NCI-H446 treated with DMSO at 0.1 percent for 48 hours (cell line): ENCODE data around the gene ANKHD1.

Experiments
- DNase-seq: peaks from one replicate; lab custom pipeline; 2025; lab: John Stamatoyannopoulos, UW

Gene ANKHD1

DNA sequence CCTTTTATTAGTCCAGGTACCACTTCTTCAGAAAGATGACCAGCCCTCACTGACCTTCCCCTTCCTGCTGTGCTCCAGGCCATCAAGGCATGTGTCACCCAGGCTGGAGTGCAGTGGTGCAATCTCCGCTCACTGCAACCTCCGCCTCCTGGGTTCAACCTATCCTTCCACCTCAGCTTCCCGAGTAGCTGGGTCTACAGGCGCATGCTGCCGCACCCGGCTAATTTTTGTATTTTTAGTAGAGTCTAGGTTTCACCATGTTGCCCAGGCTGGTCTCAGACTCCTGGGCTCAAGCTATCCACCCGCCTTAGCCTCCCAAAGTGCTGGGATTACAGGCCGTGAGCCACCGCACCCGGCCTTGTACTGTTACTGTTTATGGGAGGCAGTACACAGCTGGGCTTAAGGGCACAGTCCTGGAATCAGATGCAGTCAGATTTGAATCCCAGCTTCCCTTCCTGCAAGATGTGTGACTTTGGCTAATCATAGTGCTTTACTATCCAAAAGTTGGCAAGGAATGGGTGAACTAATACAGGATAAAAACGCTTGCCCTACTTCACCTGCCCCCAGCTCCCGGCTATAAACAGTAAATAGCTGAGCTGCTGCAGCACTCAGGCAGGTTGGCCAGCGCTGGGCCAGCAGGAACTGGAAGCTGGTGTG is 145.3 kb downstream of the ANKHD1 start:
- DNase-seq = no peak

DNA sequence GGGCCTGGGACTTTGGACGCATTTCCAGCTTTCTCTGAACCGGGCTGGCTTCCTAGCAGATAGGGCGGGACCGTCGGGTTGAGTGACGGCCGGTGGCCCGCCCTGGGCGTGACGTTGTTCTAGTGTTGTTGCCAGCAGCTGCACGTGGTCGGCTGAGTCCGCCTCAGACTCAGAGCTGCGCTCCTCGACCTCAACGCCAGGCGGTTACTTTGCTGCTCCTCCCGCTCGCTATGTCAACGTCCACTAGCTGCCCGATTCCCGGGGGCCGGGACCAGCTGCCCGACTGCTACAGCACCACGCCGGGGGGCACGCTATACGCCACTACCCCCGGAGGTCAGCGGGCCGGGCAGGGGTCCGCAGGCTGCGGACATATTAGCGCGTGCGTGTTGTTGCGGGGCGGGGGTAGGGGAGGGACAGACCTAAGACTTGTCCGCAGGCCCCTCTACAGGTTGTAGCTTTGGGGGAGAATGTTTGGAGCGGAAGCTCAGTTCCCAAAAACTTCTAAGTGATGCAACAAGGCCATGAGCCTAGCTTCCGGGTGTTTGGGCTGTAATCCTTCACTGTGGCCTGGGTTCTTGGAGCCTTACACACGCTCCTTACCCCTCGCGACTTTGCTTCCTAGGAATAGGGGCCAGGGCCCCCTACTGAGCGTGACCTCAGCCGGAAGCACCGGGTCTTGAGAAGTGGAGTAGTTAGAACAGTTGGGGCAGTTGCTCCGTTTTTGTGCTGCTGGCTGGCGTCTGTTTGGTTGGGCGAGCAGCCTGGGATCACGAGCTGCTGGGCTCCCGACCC is 146.1 kb downstream of the ANKHD1 start, which contains the start of gene EIF4EBP3:
EIF4EBP3 (plus strand) TSS at position 155 of the 792 bp plus-strand sequence; CDS start at position 231, 76 bp downstream.
- no peak for DNase-seq

DNA sequence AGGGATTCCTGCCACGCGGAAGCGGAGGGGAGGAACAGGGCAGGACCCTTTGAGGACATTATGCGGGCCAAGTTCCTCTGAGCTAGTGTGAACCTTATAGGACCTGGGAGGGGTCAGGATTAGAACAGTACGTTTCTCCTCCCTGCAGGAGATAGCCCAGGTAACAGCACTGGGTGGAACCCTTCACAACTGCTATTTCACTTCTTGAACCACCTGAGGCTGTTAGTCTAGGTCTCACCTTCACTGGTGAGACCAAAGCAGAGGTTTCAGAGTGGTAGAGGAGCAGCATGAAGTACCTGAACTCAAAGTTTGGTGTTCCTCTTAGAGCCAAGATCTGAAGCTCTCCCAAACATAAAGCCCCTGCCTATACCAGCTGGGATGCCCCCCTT is 146.7 kb downstream of the ANKHD1 start:
- no peak for DNase-seq

DNA sequence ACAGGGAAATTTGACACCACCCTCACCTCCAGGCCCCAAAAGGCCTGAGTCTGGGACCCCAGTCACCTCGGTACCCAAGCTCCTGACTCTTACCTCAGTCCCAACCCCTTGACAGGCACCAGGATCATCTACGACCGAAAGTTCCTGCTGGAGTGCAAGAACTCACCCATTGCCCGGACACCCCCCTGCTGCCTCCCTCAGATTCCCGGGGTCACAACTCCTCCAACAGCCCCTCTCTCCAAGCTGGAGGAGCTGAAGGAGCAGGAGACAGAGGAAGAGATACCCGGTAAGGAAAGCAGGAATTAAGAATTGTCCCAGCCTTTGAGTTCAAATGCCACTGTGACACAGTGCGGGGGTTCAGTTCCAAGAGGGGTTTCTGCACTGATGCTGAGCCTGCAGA is 147.2 kb downstream of the ANKHD1 start:
- no peak for DNase-seq

DNA sequence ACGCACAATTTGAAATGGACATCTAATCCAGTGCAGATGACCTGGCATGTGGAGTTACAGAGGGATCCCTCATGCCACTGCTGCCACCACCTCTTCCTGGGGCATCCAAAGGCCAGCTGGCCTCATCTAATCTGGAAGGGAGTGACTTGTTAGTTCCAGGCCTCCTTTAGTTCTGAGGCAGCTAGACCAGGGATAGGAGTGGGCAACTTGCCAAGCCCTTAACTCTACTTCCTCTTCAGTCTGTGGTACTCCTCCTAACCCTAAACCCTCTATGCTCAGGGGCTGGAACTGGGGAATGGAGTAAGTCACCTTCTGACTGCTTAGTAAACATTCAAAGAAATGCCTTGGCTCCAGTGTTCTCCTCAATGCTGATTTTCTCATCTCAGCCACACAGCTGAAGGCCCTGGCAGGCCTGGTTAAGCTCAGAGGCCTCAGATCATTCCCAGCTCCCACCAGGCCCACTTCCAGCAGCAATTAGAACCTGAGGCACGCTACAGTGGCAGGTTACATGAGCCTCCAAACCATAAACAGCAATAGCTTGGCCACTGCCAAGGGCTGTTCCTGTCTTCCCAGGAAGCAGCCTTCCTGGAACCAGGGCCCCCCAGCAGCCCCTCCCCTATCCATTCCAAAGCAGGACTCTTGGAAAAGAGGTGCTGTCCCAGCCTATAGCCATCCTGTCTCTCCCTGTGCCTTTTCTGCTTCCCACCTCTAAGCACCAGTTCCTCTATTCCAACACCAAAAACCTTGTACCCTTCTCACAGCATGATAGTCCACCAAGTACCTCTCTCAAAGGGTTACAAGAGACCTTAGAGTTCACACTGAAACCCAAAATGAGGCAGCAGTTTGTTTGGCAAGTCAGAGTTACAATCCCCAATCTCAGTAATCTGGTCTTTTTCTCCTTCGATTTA is 147.9 kb downstream of the ANKHD1 start:
- no peak for DNase-seq

DNA sequence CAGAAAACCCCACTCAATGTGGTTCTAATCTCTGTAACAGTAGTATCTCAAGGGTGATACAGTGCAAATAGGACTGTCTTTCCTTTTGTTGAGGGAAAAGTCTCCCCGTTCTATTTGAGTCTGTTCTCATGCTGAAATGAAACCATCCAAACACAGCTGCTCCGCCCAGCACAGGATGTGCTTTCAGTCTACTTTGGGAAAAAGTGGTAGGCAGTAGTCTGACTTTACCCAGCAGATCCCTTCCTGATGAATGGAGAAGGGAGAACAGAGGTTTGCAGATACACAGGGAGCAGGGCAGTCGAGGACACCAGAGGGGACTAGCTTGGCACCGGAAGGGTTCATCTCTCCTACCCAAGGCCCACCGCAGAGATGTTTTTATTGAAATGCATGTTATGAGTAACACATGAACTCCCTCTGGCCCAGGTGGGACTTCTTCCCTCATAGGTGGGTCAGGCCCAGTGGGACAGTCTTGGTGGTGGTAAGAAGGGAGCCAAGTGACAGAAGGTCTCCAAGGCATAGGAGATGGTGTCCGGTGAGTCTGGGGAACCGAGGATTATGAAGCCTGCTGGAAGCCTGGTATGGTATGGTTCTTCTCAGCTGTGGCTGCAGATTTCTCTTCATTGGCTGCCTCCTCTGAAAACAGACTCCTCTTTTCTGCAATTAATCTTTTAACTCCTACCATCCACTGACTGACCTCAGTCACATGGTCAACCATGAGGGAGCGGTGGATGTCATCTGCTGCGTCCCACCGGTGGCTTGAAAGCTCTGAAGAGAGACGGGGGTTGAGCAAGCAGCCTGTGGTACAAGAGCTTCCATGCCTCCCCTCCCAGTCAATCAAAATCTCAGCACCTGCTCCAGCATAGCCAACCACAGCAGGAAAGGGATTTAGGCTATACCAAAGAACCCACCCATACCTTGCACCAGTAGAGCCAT is 148.8 kb downstream of the ANKHD1 start:
- DNase-seq = no peak

DNA sequence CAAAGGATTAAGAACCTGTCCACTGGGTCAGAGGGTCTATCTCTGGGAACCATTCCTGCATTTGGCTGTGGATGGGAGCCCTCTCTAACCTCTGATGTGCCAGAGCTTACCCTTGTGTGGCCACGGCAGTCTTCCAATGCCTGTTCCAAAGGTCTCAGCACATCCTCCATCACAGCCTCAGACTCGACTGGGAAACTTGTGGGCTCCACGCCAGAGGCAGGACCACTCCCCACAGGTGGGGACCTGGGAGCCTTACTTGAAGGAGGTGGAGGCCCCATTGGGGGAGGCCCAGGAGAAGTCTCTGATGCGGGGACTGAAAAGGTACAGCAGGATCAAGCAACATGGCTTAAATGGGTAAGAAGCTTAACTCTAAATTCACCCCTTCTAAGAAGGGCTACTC is 150.2 kb downstream of the ANKHD1 start:
- DNase-seq = no peak

DNA sequence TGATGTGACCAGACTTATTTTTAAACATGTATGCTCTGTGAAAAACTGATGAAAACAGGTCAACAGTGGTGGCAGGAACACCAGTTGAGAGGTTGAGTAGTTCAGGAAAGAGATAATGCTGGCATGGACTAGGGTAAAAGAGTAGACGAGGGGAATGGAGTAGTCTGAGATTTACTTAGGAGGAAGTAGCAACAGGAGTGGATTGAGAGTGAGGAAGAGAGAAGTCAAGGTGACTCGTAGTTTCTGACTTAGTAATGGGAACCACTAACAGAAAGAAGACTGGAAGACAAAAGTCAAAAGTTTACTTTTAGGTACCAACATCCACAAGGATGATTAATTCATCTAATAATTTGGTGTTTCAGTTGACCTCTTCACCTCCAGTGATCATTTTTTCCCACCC is 152.0 kb downstream of the ANKHD1 start:
- no peak for DNase-seq

DNA sequence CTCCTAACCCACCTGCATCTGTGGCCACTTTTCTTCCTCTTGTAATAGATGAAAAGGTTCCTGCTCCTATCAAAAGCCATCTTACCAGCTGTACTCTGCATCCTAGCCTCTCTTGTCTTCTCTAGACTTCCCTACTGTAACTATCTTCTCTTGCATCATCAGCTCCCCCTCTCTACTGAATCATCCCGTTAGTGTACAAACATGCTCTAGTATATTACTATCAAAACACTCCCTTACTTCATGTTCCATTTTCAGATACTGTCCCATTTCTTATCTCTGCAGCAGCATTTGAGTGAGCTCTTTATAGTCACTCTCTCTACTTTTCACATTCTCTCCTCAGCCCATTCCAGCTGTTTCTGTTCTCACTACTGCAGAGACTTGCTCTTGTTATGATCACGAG is 152.8 kb downstream of the ANKHD1 start:
- no peak for DNase-seq

DNA sequence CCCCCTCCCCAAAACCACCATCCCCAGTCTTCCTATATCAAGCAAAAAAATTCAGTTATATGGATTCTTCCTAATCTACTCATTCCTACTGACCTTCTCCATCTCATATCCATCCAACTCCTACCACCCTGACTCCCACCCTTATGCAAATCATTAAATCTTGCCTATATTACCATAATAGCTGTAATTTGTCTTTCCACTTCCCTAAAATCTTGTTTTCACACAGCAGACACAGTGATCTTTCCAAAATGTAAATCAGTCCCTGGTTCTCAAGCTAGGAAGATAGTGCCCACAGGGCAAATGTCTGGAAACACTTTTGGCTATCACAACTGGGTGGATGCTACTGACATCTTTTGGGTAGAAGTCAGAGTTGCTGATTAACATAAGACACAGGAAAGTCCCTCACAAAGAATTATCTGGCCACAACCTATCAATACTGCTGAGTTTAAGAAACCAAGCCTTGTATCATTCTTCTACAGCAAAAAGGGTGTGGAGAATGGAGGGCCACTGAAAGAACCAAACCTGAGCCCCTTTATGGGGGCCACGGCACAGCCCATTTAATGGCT is 154.2 kb downstream of the ANKHD1 start:
- DNase-seq = no peak

DNA sequence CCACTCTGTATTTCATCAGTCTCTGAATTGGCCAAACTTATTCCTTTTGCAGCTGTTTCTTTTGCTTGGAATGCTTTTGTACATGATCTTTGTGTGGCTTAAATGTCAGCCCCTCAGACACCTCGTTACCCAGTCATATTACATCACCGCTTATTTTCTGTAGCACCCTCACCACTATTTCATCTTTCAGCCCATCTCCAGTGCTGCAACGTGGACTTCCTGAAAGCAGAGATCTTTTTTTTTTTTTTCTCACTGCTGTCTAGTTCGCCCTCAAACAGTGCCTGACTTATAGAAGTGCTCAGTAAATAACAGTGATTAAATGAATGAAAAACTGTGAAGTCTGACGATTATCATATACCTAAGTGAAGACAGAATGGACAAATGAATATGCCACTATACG is 154.8 kb downstream of the ANKHD1 start:
- no peak for DNase-seq

DNA sequence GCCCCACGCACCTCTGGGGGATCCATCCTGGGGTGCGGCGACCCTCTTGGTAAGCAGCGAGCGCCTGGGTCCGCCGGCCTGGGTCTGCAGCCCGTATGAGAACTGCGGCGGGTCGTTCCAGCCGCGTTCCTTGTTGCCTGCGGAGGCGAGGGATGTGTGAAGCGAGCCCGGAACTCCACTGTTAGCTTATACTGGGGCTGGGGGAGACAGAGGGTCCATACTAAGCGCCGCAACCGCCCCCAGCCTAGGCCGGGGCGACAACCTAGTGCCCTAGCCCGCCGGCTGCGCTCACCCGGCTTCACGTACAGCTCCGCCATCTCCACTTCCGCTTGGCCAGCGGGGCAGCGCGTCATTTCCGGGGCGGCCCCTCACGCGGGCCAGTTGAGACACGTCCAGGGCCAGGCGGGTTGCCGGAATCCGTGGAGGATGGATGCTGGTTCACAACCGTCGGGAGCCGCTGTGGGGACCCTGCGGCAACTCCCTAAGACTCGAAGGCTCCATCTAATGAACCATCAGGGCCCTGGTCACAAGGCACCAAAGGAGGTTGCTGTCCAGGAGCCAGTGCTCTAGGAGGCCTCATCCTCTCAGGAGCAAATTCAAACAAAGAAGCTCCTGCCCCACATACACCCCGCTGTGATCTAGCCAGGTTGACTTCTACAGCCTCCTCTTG is 155.6 kb downstream of the ANKHD1 start, which contains the start of gene SRA1:
SRA1 (minus strand) TSS at position 338 of the 670 bp plus-strand sequence; CDS start at position 317, 21 bp downstream.
- peak; percentile 77 for DNase-seq

DNA sequence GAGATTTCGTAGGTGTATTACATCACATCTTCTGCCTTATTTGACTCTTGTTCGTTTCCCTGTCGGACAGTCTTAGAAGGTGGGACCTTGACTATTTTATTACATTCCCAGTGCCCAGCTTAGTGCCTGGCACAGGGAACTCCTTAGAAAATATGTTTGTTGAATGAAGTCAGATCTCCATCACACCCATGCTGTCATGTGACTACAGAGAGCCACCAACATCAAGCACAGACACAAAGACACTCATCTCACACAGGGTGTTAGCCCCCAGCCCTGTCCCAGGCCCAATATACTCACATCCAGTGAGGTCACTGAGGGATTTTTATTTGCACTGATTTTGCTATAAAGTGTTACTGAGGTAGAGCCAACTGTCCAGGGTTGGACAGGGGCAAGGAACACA is 156.3 kb downstream of the ANKHD1 start:
- DNase-seq = no peak

DNA sequence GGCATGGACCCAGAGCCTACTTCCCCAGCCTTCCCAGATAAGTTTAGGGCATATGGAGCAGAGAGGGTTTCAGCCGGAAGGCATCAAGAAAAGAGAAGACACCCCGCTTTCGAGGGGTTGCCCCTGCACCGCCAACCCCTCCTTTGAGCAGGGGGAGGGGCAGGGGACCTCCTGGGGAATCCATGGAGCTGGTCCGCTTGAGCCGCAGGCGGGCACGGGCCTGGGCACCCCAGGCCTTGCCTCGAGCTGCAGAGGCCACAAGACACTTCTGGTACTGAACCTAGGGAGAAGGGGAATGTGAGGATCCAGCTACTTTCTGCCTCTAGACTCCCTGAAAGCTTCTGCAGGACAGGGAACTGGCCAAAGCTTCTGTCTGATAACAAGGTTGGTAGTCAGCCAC is 156.9 kb downstream of the ANKHD1 start:
- DNase-seq = no peak

DNA sequence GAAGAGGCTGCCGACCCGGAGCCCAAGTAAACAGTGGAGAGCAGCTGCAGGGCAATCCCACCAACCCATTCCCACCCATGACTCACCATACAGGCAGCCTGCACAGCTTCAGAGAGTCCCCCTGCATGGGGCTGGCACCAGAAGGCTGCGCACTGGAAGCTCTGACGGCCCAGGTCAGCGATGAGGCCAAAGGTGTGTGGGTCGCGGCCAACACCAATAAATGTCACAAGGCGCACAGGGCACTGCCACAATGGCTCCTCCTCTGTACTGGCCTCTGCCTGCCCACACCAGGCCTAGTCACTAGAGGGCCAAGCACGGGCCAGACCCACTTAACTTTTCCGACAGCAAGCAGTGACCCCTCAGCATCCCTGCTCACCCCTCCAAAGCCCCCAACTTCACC is 158.6 kb downstream of the ANKHD1 start:
- no peak for DNase-seq

DNA sequence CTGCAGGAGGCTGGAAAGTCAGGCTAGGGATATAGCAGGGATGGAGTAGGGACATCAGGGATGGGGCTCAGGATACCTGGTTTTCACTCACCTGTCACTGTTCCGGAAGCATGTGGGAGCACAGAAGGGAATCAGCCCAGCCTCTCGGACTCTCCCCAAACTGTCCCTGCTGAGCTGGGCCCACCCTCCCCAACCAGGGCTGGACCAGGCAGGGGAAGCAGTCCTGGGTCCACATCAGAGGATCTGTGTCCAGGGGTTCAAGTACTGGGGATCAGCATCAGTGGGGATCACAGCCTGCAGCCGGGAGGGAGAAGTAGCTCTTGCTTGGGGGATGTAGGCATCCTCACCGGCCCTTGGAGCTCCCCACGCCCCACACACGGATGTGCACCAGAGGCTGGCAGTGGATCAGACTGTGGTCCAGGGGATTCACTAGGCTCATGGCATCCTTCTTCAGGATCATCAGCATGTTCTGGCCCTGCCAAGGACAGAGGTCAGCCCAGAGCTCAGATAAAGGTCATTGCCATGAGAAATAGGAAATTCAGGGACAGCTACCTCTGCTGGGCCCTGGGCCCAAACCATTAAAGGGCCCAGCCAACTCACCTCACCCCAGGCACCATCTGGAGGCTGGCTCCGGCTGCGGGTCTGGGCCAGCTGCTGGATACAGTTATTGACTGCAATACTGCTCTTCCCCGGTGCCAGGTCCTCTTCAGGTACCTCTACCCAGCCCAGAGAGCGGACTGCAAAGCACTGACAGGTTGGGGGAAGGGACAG is 160.3 kb downstream of the ANKHD1 start:
- peak; percentile 8 for DNase-seq

DNA sequence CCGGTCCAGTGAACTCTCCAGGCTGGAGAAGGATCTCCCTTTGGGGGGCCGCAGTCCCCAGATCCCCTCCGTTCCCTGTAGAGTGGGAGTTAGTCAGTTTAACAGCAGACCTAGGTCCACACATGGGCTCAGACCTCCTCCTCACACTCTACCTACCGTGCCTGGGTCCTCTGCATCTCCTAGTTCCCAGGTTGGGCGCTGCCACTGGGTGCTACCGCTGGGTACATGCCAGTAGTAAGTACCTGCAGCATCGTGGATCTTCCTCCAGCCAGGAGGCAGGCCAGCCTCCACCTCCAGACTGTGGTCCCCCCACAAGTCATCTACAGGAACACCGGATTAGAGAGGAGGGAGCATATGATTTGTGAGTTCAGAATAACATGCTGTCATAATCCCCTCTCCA is 162.0 kb downstream of the ANKHD1 start:
- DNase-seq = no peak

DNA sequence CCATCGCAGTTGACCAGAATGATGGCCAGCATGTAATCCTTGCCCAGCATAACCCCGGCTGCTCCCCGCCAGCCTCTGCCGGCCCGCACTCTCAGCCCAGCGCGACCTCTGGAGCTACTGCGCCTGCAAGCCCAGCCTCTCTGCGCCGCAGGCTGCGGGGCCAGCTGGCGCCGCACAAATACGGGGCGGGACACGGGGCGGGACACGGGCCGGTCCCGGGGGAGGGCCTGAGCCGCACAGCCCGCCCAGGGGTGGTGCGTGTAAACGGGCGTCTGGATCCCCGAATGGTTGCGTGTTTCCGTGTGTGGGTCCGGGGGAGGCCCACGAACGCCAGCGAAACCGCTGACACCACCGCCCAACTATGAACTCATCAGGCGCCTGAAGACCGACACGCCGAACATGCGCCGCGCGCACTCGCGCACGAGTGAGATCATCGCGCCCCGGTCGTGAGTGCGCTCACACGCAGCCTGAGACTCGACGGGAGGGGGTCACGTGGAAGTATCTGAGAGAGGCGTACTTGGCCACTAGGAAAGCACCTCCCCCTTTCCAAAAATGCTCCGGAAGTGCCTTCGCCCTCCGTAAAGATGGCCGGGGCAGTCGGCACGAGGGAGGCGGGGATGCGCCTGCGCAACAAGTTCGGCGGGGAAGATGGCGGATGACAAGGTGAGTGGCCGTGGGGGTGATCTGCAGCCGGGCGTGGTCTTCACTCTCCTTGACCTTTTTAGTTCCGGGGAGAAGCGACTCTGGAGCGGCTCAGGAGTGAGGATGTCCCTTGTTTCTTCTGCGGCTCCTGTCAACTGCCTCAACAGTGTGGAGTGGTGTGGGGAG is 162.8 kb downstream of the ANKHD1 start, which contains the start of the genes APBB3 and SLC35A4:
APBB3 (minus strand) TSS at position 403 of the 828 bp plus-strand sequence; CDS start at position 50, 353 bp downstream.
SLC35A4 (plus strand) TSS at position 633 of the 828 bp plus-strand sequence. CDS start 2,342 bp downstream, outside the sequence.
- peak; percentile 97 for DNase-seq
